OCI-LY7 (cell line): ENCODE measurements around the gene GDF10.

Source experiments
- EZH2phosphoT487 ChIP-seq: fragments of 200-600 bp; sonication (generic); IDR thresholded peaks from 2 replicates; pipeline ENCODE4 v1.6.1; 2018; ENCODE audit warnings: low read depth, borderline replicate concordance, mild to moderate bottlenecking, mixed run types, antibody characterized with exemption, low read length, moderate library complexity, mixed read lengths
- TF ChIP-seq, protein P1 (sequence below): fragments of 200-600 bp; sonication (generic); conservative IDR thresholded peaks from 2 replicates; pipeline ENCODE4 v1.5.1; 2014; ENCODE audit warnings: mild to moderate bottlenecking, antibody characterized with exemption, low read length, moderate library complexity, mixed read lengths

DNA sequence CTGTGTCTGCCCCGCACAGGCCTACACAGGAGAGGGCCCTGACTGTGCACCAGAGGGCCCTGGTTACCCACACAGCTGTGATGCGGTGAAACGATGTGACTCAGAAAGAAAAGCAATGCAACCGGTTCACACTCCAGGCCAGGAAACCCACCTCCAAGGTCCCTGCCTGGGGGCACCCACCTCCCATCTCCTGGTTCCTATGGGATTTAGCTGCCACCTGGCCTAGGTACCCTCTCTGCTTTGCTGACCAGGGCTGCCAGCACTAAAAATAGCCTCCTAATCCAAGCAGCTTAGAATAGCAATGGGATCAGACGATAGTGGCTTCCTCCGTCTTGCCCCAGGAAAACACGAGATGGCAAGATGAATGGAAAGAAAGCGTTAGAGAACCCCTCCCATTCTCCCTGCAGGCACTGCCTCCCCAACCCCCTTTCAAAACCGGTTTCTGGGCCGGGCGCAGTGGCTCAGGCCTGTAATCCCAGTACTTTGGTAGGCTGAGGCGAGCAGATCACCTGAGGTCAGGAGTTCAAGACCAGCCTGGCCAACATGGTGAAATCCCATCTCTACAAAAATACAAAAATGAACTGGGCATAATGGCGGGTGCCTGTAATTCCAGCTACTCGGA lies 60.5 kb downstream of the GDF10 start:
- TF ChIP-seq, protein P1, sequence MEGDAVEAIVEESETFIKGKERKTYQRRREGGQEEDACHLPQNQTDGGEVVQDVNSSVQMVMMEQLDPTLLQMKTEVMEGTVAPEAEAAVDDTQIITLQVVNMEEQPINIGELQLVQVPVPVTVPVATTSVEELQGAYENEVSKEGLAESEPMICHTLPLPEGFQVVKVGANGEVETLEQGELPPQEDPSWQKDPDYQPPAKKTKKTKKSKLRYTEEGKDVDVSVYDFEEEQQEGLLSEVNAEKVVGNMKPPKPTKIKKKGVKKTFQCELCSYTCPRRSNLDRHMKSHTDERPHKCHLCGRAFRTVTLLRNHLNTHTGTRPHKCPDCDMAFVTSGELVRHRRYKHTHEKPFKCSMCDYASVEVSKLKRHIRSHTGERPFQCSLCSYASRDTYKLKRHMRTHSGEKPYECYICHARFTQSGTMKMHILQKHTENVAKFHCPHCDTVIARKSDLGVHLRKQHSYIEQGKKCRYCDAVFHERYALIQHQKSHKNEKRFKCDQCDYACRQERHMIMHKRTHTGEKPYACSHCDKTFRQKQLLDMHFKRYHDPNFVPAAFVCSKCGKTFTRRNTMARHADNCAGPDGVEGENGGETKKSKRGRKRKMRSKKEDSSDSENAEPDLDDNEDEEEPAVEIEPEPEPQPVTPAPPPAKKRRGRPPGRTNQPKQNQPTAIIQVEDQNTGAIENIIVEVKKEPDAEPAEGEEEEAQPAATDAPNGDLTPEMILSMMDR: no peak
- no peak for TF ChIP-seq EZH2phosphoT487
